Posterior cingulate gyrus (tissue), 11 donors: ENCODE data around the gene XAF1.
"Not testable (repeated sequence)": the region's sequence is repeated elsewhere in the genome, so short reads cannot be mapped to it uniquely, and the experiment has no call there.

Experiments used
- DNase-seq, 10 donors: peaks; one replicate each; pipeline versions ENCODE4 v3.0.0 to v3.0.0-alpha.2; 2020 to 2021; ENCODE audit warnings: mixed read lengths in 3 of 10
- intact Hi-C: fragments of 100-400 bp; cut with DNase I; formaldehyde crosslinking; loops from one replicate; pipeline ENCODE4 v1.15.1; 2023

XAF1 gene

DNA sequence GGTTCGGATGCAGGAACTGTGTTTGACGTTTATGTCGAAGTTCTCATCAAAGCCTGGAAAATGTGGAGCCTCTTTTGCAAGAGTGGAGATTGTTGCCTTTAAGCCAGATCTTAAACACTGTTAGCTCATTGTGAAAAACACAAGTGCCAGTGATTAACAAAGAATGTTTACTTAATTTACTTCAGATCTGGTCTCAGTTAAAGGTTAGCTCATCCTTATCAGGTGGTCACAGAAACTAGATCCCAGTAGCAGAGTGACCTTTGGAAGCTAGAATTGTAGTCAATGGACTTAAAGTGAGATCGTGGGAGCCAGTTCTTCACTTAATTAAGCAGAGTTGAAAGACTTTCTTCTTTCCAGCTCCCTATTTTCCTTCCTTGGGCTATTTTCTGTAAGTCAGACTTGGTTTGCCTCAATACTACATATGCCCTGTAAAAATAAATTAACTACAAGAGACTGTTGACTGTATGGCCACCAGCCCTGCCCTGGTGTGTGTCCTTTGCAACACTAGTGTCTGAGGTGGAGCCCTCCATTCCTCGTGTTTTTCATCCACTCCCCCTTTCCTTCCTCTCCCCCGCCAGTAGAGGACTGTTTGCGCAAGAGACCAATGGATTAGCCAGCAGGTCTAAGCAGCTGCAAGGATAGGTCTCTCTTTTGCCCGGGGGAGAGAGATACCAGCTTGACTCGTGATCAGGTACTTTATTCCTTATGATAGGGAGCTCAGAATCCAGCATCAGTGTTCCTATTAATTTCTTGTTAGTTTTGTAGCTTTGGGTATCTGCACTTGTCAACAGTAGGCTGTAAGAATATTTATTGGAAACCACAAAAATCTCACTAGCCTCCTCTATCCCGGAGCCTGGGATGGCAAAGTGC is 40.4 kb downstream of the XAF1 start:
- DNase-seq = no peak
- intact Hi-C loops = no loop called here

GRCh38 chr17:6796887-6797490 is 41.1 kb downstream of the XAF1 start:
- DNase-seq = no peak
- intact Hi-C loops = no loop called here

DNA sequence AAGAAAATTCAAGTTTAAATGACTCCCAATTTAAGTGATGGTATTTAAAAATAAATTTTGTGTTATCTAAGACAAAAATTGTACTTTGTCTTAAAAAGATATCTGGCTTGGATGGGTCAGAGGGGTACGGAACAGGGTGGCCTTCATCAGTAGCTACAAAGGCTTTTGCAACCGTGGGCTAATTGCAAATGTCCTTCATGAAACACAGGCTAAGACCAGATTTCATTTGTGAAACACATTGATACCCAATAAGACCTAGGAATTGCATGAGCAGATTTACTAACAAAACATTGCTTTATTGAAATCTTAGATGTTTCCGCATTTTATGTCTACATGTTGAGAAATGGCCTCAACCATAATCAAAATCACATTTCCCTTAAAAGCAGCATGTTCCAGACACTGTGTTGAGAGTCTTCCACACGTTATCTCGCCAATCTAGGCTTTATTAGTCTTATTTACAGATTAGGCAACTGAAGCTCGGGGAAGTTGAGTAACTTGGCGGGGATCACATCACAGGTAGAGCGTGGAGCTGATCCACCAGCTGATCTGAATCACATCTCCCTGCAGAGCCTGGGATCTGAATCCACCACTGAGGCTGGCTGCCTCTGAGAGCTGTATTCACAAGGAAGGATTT is 42.0 kb downstream of the XAF1 start:
- intact Hi-C loops = no loop called here
- DNase-seq = no peak

GRCh38 chr17:6799738-6800137 is 43.9 kb downstream of the XAF1 start:
- intact Hi-C loops = no loop called here
- DNase-seq = no peak

- DNase-seq = no peak
- intact Hi-C loops = no loop called here
These were observed 44.7 kb downstream of the XAF1 start for GRCh38 chr17:6800422-6801027.

DNA sequence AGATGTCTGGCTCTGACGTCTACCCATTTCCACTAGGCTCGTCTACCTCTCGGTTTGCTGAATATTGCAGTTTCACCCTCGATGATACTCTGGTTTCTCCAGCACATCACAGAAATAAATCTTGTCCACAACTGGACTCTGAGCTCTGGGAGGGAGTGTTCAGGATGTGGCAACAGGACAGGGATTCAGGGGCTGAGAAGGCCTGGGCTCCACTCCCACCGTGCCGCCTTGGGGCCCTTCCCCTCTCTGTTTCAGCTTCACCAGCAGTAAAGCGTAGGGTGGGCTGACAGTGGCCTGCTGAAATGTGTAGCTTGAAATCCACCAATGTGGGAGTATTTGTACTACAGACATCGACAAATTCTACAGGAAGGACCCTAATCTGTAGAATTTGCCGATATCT is 55.7 kb downstream of the XAF1 start:
- DNase-seq = no peak
- intact Hi-C loops = no loop called here

DNA sequence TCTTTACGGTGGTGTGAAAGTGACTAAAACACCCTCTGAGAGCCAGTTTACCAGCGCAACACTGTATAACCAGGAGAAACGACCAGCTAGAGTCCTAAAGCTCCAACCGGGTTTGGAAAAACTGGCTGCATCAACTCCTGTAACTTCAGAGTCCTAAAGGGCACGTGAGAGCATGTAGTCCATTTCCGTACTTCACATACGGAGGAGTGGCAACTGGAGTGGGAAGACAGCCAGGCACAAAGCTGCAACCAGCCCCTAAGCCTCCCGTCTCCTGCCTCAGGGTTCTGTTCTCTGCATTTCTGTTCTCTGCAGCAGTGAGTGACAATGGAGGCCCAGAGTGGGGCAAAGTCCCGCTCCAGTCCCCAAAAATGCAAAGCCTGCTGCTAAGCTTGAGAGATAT is 56.4 kb downstream of the XAF1 start:
- DNase-seq = no peak
- intact Hi-C loops = no loop called here

DNA sequence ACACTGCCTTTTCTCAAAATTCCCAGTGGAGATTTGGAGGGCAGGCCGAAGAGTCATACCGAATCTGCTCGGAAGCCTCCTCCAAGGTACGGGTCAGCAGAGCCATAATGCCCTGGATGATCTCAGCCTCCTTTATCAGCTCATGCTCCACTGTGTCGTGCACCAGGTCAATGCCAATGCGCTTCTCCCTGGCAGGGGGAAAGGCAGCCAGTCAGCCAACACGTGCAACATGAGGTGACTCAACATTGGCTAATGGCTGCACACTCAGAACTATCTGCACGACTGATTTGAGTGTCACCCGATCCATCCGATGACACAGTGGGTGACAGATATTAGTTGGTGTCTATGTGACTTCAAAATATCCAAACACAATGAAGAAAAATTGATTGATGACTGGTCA is 59.9 kb downstream of the XAF1 start:
- DNase-seq = no peak
- intact Hi-C loops = no loop called here

- DNase-seq, intact Hi-C loops: not testable (repeated sequence)
These were observed 60.5 kb downstream of the XAF1 start for GRCh38 chr17:6816368-6816767.

GRCh38 chr17:6818938-6819337 is 63.1 kb downstream of the XAF1 start:
- no peak for DNase-seq
- intact Hi-C loops = no loop called here

- intact Hi-C loops = no loop called here
- no peak for DNase-seq
These were observed 67.2 kb downstream of the XAF1 start for GRCh38 chr17:6823011-6823442.
